Activated CD8-positive, alpha-beta memory T cell treated with anti-CD3 and anti-CD28 coated beads, Interleukin-2, amount 50 U/mL, for 48 hours (primary cell): ENCODE measurements around the gene FUT1.
"Not testable (repeated sequence)": the region's sequence is repeated elsewhere in the genome, so short reads cannot be mapped to it uniquely, and the experiment has no call there.

Experiments
- DNase-seq: peaks from one replicate; pipeline ENCODE4 v3.0.0-alpha.2; 2020

The FUT1 gene

GRCh38 chr19:48740164-48740972, 12.1 kb downstream of the FUT1 start, which contains the start of gene RASIP1:
TSS of gene RASIP1 (minus strand) at chr19:48740610. CDS start at chr19:48740282, 328 bp downstream.
- no peak for DNase-seq

- no peak for DNase-seq
Observed at GRCh38 chr19:48739404-48740163, 12.9 kb downstream of the FUT1 start.

- peak; percentile 98 for DNase-seq
Observed at GRCh38 chr19:48738557-48739403, 13.7 kb downstream of the FUT1 start.

- no peak for DNase-seq
Observed at GRCh38 chr19:48737360-48737998, 15.0 kb downstream of the FUT1 start.

GRCh38 chr19:48735031-48735615, 17.3 kb downstream of the FUT1 start:
- DNase-seq = no peak

- DNase-seq = no peak
Observed at GRCh38 chr19:48734625-48735024, 17.8 kb downstream of the FUT1 start.

- no peak for DNase-seq
Observed at GRCh38 chr19:48731452-48731851, 21.0 kb downstream of the FUT1 start.

GRCh38 chr19:48728911-48729664, 23.4 kb downstream of the FUT1 start:
- no peak for DNase-seq

GRCh38 chr19:48726556-48726955, 25.9 kb downstream of the FUT1 start:
- DNase-seq = no peak

- DNase-seq = no peak
Observed at GRCh38 chr19:48724796-48725753, 27.4 kb downstream of the FUT1 start.

GRCh38 chr19:48722196-48722708, 30.2 kb downstream of the FUT1 start:
- no peak for DNase-seq

GRCh38 chr19:48720613-48721296, 31.7 kb downstream of the FUT1 start:
- DNase-seq = peak; percentile 93

GRCh38 chr19:48720251-48720612, 32.2 kb downstream of the FUT1 start:
- DNase-seq = no peak

GRCh38 chr19:48719263-48720171, 32.9 kb downstream of the FUT1 start, which contains the start of gene MAMSTR:
TSS of gene MAMSTR (minus strand) at chr19:48719725. CDS start at chr19:48719031, 694 bp downstream.
- no peak for DNase-seq

- DNase-seq = no peak
Observed at GRCh38 chr19:48718711-48719231, 33.7 kb downstream of the FUT1 start.

GRCh38 chr19:48718106-48718505, 34.3 kb downstream of the FUT1 start:
- not testable (repeated sequence) for DNase-seq

GRCh38 chr19:48716562-48717291, 35.7 kb downstream of the FUT1 start:
- no peak for DNase-seq
